MG63 (cell line): ENCODE measurements around the gene ZNF605. TPM values are rescaled to one million over a fixed set of nuclear protein-coding genes. Genes with fewer than 3 reads are reported as not detected.
"Not testable (repeated sequence)": the region's sequence is repeated elsewhere in the genome, so short reads cannot be mapped to it uniquely, and the experiment has no call there.

Experiments used
- DNase-seq: peaks from one replicate; pipeline ENCODE4 v3.0.0-alpha.2; 2020
- H3K27me3 ChIP-seq: fragments of 250-450 bp; sonication (Bioruptor Pico); 2 replicates; pipeline ENCODE4 v1.5.1; 2020; ENCODE audit warnings: mild to moderate bottlenecking, moderate library complexity
- H3K36me3 ChIP-seq: fragments of 250-450 bp; sonication (Bioruptor Pico); 2 replicates; pipeline ENCODE4 v1.5.1; 2020; ENCODE audit warnings: mild to moderate bottlenecking, moderate library complexity
- H3K4me3 ChIP-seq: fragments of 250-450 bp; sonication (Bioruptor Pico); 2 replicates; pipeline ENCODE4 v1.5.1; 2020; ENCODE audit warnings: mild to moderate bottlenecking, moderate library complexity
- H3K9me3 ChIP-seq: fragments of 250-450 bp; sonication (Bioruptor Pico); 2 replicates; pipeline ENCODE4 v1.5.1; 2020; ENCODE audit warnings: mild to moderate bottlenecking, moderate library complexity
- total RNA-seq: library from RNA; depleted of rRNA; stranded (reverse); fragments of >200 nt; shearing (Covaris generic); gene quantifications from 2 replicates; pipeline ENCODE4 v1.2.3, GENCODE V29; 2014; ENCODE audit warnings: low replicate concordance; rRNA removed

The ZNF605 gene
- total RNA-seq, result 3.9 and 6.0 TPM in 2 replicates

DNA sequence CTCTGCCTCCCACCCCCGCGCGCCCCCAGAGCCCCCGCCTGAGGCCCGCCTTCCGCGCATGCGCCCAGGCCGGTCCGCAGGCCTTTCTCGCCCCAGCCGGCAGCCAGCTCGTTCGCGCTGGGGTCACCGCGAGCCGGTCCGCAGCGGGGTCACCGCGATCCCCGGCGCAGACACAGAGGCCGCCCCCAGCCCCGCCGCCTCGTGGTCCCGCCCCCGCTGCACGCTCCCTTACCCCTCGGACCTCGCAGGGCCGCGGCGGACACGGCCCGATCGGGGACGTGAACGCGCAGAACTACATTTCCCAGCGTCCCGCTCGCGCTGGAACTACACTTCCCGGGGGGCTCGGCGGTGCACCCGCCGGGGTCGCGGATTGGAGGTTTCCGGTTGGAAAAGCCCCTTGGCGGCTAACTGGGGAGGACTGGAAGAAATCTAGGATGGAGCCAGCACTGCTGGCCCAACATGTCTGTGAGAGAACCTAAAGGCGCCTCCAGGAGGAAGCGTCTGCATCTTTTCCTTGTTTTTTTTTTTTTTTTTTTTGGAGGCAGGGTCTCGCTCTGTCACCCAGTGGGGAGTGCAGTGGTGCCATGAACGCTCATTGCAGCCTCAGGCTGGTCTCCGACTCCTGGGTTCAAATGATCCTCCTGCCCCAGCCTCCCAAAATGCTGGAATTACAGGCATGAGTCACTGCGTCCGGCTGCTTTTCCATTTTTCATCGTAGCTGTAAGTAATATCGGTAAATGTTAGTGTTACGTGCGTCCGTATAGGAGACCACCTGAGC lies at the start of gene ZNF605:
ZNF605 (minus strand) TSS at position 296 of the 778 bp plus-strand sequence. CDS start 10,671 bp downstream, outside the sequence.
- Histone ChIP-seq H3K4me3 (peak within 1 kb of the TSS; percentile 64), H3K36me3 (peaks cover 6% of the 10 kb centered on the region), H3K27me3 (no peaks in the 10 kb centered on the region), H3K9me3 (peaks cover 17% of the 10 kb centered on the region)
- DNase-seq, result peak; percentile 89

DNA sequence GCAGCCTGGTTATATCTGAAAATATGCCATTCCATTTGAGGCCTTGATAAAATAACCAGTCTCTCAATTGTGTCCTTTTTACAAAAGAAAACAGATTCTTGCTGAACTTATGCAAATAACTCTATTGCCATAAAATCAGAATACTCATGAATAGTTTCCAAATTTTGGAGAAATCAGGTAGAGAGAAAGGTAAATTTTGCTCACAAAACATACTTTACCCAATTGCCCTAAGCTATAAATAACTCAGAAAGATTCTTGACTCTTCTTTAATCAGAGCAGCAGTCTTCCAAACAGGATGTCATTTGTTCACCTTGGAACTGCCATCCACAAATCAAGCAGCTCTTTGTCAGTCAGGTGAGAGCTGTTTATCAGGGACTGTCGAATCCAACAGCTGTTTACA lies 42.6 kb upstream of the ZNF605 start:
- Histone ChIP-seq H3K9me3 (peaks cover 26% of the 10 kb centered on the region), H3K36me3 (no peaks in the 10 kb centered on the region; the same call in 1 of the 2 replicates), H3K4me3 (no peak overlapping the region), H3K27me3 (no peaks in the 10 kb centered on the region)
- DNase-seq, result no peak

DNA sequence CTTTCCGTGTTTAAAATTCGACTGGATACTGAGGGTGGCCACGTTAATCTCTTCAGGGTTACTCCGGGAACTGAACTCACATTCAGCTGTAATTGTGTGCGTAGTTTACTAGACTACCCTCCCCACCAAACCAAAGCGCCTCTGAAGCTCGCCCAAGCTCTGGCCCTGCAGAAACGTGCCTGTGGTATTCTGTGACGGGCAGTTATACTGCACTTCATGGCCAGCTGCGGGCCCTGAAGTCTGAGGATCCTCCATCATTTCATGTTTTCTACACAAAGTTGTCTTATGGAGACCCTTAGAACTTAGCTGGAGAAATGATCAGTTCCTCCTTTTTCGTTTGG lies 30.7 kb upstream of the ZNF605 start:
- Histone ChIP-seq H3K9me3 (peaks cover 20% of the 10 kb centered on the region), H3K27me3 (no peaks in the 10 kb centered on the region), H3K4me3 (peak overlapping the region; percentile 70), H3K36me3 (peaks cover 24% of the 10 kb centered on the region)
- DNase-seq, result no peak

DNA sequence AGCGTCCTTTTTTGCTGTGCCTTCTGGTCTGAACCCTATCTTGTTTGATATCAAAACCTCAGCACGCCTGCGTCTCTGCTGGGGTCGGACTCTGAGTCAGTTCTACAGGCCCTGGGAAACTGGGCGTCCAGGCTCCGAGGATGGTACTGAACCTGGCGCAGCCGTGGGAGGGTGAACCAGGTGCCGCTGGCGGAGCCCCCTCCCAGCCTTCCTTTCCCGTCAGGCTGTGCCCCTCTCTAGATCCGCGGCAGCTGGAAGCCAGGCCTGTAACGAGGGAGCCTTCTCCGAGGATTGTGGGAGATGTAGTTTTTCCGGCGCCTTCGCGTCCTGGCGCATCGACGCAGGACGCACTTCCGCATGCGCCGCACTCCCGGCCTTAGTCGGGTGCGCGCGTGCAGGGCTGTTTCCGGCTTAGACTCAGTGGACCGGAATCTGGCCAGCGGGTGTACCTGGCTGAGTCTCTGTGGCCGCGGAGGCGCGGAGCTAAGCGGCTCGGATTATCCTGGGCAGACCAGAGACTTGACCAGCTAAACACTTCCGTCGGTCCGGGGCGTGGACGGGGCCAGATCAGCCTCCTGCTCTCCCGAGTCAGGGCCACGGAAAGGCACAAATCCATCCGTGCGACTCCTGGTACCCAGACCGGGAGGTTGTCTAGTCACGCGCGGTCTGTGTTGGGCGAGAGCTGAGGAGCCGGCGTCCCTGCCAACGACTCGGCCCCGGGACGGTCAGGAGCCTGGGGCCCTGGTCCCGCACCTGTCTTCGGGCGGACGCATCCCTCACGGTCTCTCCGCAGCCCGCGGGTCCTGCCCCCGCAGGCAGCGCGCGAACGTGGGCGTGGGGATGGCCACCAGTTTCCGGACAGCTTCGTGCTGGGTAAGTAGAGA lies 30.1 kb upstream of the ZNF605 start, which contains the start of gene ZNF26:
ZNF26 (plus strand) TSS at position 367 of the 884 bp plus-strand sequence; CDS start at position 841, 474 bp downstream.
- H3K36me3 ChIP-seq, result peaks cover 24% of the 10 kb centered on the region

DNA sequence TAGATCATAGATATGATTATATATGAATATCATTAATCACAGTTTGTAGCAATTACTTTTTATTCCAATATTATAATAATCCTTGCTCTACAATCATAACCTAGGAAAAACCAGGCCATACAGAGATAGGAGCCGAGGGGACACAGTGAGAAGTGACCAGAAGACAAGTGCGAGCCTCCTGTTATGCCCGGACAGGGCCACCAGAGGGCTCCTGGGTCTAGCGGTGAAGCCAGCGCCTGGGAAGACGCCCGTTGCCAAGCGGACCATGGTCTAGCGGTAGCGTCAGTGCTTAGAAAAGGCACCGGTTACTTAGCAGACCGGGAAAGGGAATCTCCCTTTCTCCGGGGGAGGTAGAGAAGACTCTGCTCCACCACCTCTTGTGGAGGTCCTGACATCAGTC lies 20.8 kb upstream of the ZNF605 start:
- not testable (repeated sequence) for H3K36me3 ChIP-seq, H3K4me3 ChIP-seq, H3K9me3 ChIP-seq, H3K27me3 ChIP-seq
- DNase-seq, result peak; percentile 19

More for the DNA sequence above, 30.1 kb upstream of the ZNF605 start, which contains the start of gene ZNF26:
- Histone ChIP-seq H3K27me3 (no peaks in the 10 kb centered on the region), H3K9me3 (peaks cover 19% of the 10 kb centered on the region), H3K4me3 (peak within 1 kb of the TSS; percentile 70)
- peak; percentile 92 for DNase-seq

DNA sequence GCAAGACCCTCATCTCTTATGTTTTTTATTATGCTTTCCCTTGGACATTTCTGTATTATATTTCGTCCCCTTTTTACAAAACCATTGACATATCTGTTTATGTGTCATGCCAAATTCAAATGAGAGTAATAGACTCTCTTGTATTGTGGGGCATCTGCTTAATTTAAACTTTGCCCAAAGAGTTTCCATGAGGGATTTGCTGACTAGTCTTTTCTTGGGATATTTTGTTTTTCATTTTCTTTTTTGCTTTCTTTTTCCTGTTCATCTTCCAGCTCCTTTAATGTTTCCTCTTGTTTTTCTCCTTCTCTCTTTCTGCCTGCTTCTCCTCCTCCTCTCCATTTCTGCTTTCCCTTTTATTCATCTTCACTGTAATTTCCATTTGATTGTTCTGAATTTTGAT lies 16.3 kb upstream of the ZNF605 start:
- Histone ChIP-seq H3K4me3 (no peak overlapping the region), H3K9me3 (no peaks in the 10 kb centered on the region; the same call in none of the 2 replicates), H3K36me3 (no peaks in the 10 kb centered on the region), H3K27me3 (no peaks in the 10 kb centered on the region)
- no peak for DNase-seq

DNA sequence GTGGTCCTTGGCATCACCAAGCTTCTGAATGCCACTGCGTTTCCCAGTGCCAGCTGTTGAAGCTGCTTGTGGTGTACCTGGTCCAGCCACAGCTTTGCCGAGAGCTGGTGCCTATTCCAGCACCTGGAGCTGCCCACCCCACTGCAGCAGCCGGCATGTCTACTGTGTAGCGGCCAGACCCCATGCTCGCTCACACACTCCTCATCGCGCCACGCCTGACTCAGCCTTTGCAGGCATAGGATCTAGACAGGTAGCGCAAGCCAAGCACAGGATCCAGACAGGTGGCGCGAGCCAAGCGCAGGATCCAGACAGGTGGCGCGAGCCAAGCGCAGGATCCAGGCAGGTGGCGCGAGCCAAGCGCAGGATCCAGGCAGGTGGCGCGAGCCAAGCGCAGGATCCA lies 11.6 kb upstream of the ZNF605 start:
- no peaks in the 10 kb centered on the region for H3K27me3 ChIP-seq
- no peaks in the 10 kb centered on the region for H3K36me3 ChIP-seq
- H3K9me3 ChIP-seq, result peaks cover 2% of the 10 kb centered on the region; the same call in 1 of the 2 replicates
- DNase-seq, result no peak
- no peak overlapping the region for H3K4me3 ChIP-seq

DNA sequence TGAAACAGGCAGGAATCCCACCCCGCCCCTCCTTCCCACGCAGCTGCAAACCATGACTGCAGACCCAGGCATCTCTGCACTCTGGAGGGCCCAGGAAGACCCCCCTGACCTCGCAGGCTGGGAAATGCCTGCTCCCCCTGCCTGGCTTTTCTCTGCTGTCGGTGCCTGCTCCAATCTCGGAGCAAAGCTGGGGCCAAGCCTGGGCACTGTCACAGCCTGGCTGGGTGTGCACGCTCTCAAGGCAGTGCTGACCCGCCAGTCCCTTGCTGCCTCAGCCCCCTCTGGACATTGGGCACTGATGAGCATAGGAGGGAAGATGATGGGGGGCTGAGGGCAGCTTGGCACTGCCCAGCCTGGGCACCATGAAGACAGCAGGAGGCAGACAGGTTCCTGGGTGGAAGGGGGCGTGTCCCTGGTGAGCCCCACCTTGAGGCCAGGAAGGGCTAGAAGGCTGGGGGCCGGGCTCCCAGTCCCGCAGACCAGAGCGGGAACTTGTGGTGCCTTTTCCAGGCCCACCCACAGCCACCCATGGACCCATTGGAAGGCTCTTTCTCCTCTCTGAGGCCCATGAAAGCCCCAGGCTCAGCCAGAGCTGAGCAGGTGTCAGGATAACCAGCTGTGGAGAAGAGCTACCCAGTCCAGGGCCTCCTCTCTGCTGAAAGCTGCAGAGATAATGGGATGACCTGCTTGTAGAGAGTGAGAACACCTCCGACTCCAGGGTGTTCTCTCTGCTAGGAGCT lies 10.7 kb upstream of the ZNF605 start:
- no peak overlapping the region for H3K4me3 ChIP-seq
- H3K36me3 ChIP-seq, result no peaks in the 10 kb centered on the region
- DNase-seq, result no peak
- no peaks in the 10 kb centered on the region for H3K27me3 ChIP-seq
- H3K9me3 ChIP-seq, result peaks cover 2% of the 10 kb centered on the region; the same call in 1 of the 2 replicates

DNA sequence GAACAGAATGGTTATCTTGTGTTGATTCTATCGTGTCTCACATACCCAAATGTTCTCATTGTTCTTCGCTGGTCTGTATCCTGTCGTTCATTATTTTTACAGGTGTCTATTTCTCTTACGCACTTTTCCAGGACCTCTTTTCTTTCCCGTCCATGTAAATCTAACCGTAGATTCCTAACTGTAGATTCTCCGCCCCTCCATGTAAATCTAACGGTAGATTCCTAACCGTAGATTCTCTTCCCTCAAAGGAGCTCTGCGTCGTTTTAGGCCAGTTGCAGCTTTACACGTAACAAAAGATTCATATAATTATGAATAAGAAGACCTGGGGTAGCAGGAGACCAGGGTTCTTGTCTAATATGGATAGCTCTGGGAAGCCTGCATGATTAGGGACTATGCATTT lies 9.7 kb upstream of the ZNF605 start:
- Histone ChIP-seq H3K9me3 (peaks cover 4% of the 10 kb centered on the region; the same call in 1 of the 2 replicates), H3K4me3 (no peak overlapping the region), H3K36me3 (no peaks in the 10 kb centered on the region), H3K27me3 (no peaks in the 10 kb centered on the region)
- DNase-seq, result no peak

DNA sequence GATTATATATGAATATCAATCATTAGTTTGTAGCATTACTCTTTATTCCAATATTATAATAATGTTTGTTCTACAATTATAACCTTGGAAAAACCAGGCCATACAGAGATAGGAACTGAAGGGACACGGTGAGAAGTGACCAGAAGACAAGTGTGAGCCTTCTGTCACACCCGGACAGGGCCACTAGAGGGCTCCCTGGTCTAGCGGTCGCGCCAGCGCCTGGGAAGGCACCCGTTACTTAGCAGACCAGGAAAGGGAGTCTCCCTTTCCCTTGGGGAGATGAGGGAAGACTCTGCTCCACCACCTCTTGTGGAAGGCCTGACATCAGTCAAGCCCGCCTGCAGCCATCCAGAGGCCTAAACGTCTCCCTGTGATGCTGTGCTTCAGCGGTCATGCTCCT lies 7.8 kb upstream of the ZNF605 start:
- H3K27me3 ChIP-seq, H3K4me3 ChIP-seq, H3K9me3 ChIP-seq, H3K36me3 ChIP-seq, DNase-seq: not testable (repeated sequence)

DNA sequence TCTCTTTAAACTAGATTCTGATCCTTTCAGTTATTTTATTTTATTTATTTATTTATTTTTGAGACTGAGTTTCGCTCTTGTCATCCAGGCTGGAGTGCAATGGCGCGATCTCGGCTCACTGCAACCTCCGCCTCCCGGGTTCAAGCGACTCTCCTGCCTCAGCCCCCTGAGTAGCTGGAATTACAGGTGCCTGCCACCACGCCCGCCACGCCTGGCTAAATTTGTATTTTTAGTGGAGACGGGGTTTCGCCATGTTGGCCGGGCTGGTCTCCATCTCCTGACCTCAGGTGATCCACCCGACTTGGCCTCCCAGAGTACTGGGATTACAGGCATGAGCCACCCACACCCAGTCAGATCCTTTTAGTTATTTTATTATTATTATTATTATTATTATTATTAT lies 5.7 kb upstream of the ZNF605 start:
- H3K36me3 ChIP-seq, DNase-seq, H3K27me3 ChIP-seq, H3K4me3 ChIP-seq, H3K9me3 ChIP-seq: not testable (repeated sequence)

DNA sequence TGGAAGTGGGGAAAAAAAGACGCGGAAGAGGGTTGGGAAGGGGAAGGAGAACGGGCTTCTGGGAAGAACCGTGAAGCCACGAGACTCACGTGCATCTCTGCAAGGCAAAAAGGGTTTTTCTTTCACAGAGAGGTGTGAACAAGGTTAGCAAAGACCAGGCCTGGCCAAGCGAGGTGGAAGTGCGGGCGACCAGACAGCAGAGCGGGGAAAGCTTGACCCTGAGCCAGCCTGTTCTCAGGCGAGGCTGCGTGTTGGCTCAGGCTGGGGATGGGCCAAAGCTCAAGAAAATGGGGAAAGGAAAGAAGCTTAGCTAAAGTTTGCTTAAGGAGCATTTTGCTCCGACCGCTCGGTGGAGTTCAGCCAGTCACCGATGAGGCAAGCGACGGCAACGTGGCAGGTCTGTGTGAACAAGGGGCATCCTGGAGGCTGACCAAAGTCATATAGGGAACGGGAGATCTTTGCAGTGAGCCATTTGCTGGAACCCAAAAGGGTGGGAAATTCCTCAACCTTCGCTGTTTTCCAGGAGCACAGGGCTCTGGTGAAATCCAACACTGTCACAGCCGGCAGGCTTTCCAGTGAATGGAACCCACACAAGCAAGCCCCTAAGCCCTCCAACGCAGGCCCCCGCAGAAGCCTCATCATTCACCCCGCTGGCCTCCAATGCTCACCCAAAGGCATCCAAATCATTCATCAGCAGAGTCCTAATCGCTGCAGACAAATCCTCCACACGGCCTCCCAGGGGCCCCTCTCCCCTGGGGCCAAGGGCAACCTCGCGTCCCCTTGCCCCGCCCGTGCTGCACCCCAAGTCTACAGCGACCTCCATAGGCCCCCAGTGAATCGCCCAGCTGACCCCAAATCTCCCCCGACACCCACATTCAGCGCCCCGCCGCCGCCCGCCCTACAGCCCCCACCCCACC lies 754 bp downstream of the ZNF605 start:
- peak; percentile 47 for DNase-seq
- Histone ChIP-seq H3K4me3 (peak overlapping the region; percentile 64), H3K36me3 (peaks cover 13% of the 10 kb centered on the region), H3K9me3 (peaks cover 23% of the 10 kb centered on the region), H3K27me3 (no peaks in the 10 kb centered on the region)

DNA sequence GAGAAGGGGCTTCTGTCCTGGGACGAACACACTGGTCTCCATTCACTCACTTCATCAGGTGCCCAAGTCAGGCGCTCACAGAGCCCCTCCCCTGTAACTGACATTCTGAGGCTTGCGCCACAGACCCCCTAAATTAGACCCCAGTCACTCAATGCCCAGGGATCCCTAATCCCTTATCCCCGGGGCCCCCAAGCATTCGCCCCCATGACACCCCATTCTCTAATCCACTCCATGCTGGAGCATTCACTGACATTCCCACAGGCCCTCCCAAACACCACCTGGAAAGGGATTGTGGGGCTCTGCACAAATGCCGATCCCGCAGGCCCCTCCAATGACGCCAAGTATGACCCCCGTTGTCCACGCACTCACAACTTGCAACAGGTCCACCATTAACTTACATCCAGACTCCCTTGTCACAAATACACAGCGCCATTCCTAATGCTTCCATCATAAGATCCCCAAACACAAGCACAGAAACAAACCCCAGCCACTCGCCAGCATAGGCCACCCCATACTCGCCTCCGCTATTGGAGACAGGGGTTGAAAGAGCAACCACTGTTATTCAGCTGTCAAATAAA lies 1.5 kb downstream of the ZNF605 start:
- Histone ChIP-seq H3K27me3 (no peaks in the 10 kb centered on the region), H3K9me3 (peaks cover 23% of the 10 kb centered on the region), H3K36me3 (peaks cover 14% of the 10 kb centered on the region), H3K4me3 (peak overlapping the region; percentile 64; the same call in 1 of the 2 replicates)
- no peak for DNase-seq

DNA sequence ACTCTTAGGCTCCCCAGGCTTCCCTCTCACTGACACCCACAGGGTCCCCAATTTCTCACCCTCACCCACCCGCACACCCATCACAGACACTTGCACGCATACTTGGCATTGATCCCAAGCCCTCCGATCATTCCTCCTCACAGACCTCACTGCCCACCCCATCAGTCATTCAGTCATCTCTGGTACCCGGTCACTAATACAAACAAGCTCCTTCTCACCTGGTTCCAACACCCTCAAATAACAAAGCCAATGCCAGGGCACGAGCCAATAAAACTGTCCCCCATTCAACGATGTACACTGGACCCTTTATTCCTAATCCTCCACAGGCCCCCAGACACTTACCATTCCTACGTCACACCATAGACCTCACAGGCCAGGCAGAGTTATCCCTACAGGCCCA lies 2.3 kb downstream of the ZNF605 start:
- no peak for DNase-seq
- Histone ChIP-seq H3K36me3 (peaks cover 19% of the 10 kb centered on the region), H3K9me3 (peaks cover 23% of the 10 kb centered on the region), H3K4me3 (no peak overlapping the region), H3K27me3 (no peaks in the 10 kb centered on the region)

DNA sequence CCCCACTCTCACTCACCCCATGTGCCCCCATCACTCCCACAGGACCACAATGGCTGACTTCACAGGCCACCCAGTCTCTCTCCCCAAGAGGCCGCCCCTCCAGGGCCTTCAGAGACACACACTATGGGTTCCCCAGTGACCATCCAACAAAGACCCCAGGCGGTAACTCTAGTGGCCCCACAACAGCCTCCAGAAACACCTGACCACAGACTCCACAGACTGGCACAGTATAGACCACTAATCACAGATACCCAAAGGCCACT lies 3.0 kb downstream of the ZNF605 start:
- Histone ChIP-seq H3K4me3 (no peak overlapping the region), H3K27me3 (no peaks in the 10 kb centered on the region), H3K9me3 (peaks cover 23% of the 10 kb centered on the region), H3K36me3 (peaks cover 24% of the 10 kb centered on the region)
- DNase-seq, result no peak
